Measurements from ENCODE around the gene ST3GAL6. TPM values are rescaled to one million over a fixed set of nuclear protein-coding genes. Genes with fewer than 3 reads are reported as not detected.

Gene ST3GAL6
- total RNA-seq, 1 donor from 2014 or later = 29.4 TPM

DNA sequence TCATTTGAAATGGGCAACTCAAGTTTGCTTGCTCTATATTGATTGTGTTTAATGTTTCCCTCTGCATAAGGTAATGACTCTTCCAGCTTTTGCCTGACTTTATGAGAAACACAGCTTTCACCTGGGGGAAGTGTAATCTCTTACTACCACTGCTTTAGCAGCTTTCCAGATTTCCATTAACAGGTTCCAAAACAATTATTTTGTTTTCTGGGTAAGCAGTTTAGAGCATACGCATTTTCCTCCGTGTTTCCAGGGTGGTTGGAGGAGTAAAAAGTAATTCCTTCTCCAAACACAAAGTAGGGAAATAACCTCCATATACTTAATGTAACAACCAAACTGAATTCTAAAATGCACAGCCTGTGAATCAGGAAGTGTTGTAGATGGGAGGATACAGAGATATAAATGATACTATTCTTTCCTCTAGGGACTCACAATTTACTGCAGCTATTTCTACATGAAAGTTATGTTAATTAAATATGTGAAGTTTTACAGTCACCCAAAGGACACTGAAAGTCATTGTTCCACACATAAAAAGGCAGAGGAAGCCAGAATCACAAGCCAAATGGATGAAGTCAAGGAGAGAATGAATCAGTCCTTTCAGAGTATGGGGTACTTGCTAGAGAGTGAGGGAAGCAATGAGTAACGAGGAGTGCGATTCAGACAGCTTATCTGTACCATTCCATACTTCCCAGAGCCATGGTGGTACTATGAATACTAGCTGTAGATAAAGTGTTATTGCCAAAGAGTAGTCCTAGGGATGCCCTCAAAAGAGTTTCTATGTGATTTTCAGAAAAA is 16.6 kb downstream of the ST3GAL6 start:
- DNase-seq = no peak
- no peaks in the 10 kb centered on the region for H3K27me3 ChIP-seq
- H3K9me3 ChIP-seq = no peaks in the 10 kb centered on the region
- H3K36me3 ChIP-seq = peaks cover 4% of the 10 kb centered on the region
- H3K27ac ChIP-seq = no peak overlapping the region
- intact Hi-C loops (cut with DNase I) = no loop called here
- no peak for ATAC-seq
- H3K4me1 ChIP-seq = peaks cover 20% of the 10 kb centered on the region
- TF ChIP-seq CTCF (IDR thresholded peaks at IDR 0.05) = no peak
- no peak overlapping the region for H3K4me3 ChIP-seq

GRCh38 chr3:98780343-98780742 is 17.2 kb downstream of the ST3GAL6 start:
- peaks cover 4% of the 10 kb centered on the region for H3K36me3 ChIP-seq
- H3K4me1 ChIP-seq = peaks cover 24% of the 10 kb centered on the region
- ATAC-seq (no peak), DNase-seq (no peak)
- intact Hi-C loops (cut with DNase I) = no loop called here
- no peaks in the 10 kb centered on the region for H3K27me3 ChIP-seq
- TF ChIP-seq CTCF (IDR thresholded peaks at IDR 0.05) = no peak
- H3K27ac ChIP-seq = no peak overlapping the region
- H3K4me3 ChIP-seq = no peak overlapping the region
- no peaks in the 10 kb centered on the region for H3K9me3 ChIP-seq

- Histone ChIP-seq H3K4me3 (no peak overlapping the region), H3K36me3 (no peaks in the 10 kb centered on the region), H3K27me3 (no peaks in the 10 kb centered on the region), H3K9me3 (no peaks in the 10 kb centered on the region), H3K27ac (no peak overlapping the region), H3K4me1 (peaks cover 27% of the 10 kb centered on the region)
- TF ChIP-seq CTCF (IDR thresholded peaks at IDR 0.05) = no peak
- DNase-seq (no peak), ATAC-seq (no peak)
- intact Hi-C loops (cut with DNase I) = no loop called here
Observed at GRCh38 chr3:98782824-98783500, 19.8 kb downstream of the ST3GAL6 start.

GRCh38 chr3:98784042-98784441 is 20.9 kb downstream of the ST3GAL6 start:
- intact Hi-C loops (cut with DNase I) = no loop called here
- Histone ChIP-seq H3K4me3 (no peak overlapping the region), H3K9me3 (no peaks in the 10 kb centered on the region), H3K36me3 (no peaks in the 10 kb centered on the region), H3K27me3 (no peaks in the 10 kb centered on the region), H3K4me1 (peaks cover 16% of the 10 kb centered on the region), H3K27ac (no peak overlapping the region)
- DNase-seq = no peak
- TF ChIP-seq CTCF (IDR thresholded peaks at IDR 0.05) = no peak
- ATAC-seq = peak; percentile 66

DNA sequence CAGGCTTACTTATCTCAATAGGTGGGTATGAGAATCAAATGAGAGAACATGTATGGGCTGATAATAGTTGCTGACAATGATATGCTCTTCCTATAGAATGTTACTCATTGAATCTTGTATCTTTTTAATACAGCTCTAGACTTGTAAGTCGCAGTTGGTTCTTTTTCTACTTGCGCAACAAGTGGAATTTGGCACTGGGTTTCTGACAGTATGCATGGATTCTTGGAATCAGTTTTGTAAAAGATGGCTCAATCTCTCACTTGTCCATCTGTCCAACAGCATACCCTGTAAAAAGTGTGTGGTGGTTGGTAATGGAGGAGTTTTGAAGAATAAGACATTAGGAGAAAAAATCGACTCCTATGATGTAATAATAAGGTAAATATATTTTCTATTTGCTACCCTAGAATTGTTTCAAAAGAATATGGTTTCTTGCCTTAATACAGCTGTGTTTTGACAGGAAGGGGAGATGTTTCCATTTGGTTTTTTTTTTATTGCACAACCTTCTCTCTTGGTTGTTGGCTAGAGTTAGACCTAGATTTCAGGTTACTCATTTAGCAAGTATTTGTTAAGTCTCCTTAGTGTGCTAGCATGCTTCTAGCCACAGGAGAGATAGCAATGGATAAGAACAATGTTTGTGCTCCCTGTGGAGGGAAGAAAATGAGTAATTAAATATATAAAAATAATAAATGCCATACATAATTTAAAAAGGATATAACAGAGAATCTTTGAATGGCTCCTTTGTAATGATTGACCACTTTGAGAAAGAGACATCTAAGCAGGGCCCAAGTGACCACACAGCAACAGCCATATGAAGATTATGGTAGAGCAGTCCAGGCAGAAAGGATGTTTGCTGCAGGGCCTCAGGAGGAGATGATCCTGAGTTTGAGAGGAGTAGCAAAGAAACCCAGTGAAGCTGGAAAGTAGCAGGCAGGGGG is 21.8 kb downstream of the ST3GAL6 start:
- TF ChIP-seq CTCF (IDR thresholded peaks at IDR 0.05) = no peak
- no peaks in the 10 kb centered on the region for H3K36me3 ChIP-seq
- no peaks in the 10 kb centered on the region for H3K9me3 ChIP-seq
- no peak overlapping the region for H3K4me3 ChIP-seq
- intact Hi-C loops (cut with DNase I) = no loop called here
- H3K27ac ChIP-seq = no peak overlapping the region
- ATAC-seq (peak; percentile 20), DNase-seq (no peak)
- no peaks in the 10 kb centered on the region for H3K27me3 ChIP-seq
- peaks cover 16% of the 10 kb centered on the region for H3K4me1 ChIP-seq
